Measurements from ENCODE around the gene NAB1. TPM values are rescaled to one million over a fixed set of nuclear protein-coding genes. Genes with fewer than 3 reads are reported as not detected.

The NAB1 gene
- total RNA-seq, 1 experiment from 2014 or later = 36.9 TPM

DNA sequence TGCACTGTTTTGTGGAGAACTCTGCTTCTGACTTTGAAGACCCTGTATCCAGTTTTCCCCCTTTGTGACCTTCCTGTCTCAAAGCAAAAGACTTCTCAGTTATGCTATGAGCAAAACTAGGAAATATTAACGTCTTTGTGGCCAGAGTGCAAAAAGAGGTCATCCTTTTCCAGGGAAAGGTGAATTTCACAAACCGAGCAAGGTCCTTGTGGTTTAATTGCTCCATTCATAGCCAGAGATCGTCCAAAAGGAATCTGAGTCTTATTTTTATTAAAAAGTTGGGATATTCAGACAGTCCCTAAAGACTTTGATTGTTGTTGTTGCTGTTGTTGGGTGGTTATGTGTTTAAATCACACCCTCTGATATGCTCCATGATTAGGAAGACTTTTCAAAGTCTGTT lies 77.4 kb downstream of the NAB1 start:
- H3K4me1 ChIP-seq (ENCODE audit: insufficient read depth, low read length) = no peaks in the 10 kb centered on the region
- H2AK5ac ChIP-seq (ENCODE audit: insufficient read length, low read length) = no peak overlapping the region
- no peak overlapping the region for H3K4ac ChIP-seq (ENCODE audit: low read depth, low read length)
- WGBS (ENCODE audit: extremely low coverage, insufficient read length, low lambda C conversion rate) = no CpG with 5 or more reads among the region's 3 CpGs
- H3K14ac ChIP-seq (ENCODE audit: insufficient read depth, low read length) = no peak overlapping the region
- Mint-ChIP-seq H3K4me3 (no peak overlapping the region), H3K9me3 (no peaks in the 10 kb centered on the region), H3K36me3 (ENCODE audit: insufficient read depth in 1 of 3, low read depth in 3 of 3) (no peaks in the 10 kb centered on the region; a peak in 1 of 7 replicates), H3K27ac (no peak overlapping the region), H3K27me3 (ENCODE audit: low read depth) (no peaks in the 10 kb centered on the region), H3K4me1 (no peaks in the 10 kb centered on the region)
- no peaks in the 10 kb centered on the region for H4K20me1 ChIP-seq (ENCODE audit: control insufficient read depth, insufficient read depth, insufficient read length)
- no peak overlapping the region for H4K5ac ChIP-seq (ENCODE audit: insufficient read length, low read depth, low read length)
- no peak overlapping the region for H3K4me2 ChIP-seq (ENCODE audit: insufficient read depth, insufficient read length, low read length)
- H2BK12ac ChIP-seq (ENCODE audit: insufficient read length, low read depth, low read length) = no peak overlapping the region
- TF ChIP-seq, protein P1, sequence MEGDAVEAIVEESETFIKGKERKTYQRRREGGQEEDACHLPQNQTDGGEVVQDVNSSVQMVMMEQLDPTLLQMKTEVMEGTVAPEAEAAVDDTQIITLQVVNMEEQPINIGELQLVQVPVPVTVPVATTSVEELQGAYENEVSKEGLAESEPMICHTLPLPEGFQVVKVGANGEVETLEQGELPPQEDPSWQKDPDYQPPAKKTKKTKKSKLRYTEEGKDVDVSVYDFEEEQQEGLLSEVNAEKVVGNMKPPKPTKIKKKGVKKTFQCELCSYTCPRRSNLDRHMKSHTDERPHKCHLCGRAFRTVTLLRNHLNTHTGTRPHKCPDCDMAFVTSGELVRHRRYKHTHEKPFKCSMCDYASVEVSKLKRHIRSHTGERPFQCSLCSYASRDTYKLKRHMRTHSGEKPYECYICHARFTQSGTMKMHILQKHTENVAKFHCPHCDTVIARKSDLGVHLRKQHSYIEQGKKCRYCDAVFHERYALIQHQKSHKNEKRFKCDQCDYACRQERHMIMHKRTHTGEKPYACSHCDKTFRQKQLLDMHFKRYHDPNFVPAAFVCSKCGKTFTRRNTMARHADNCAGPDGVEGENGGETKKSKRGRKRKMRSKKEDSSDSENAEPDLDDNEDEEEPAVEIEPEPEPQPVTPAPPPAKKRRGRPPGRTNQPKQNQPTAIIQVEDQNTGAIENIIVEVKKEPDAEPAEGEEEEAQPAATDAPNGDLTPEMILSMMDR (conservative IDR thresholded peaks at IDR 0.05) = no peak
- H3K18ac ChIP-seq (ENCODE audit: insufficient read length, low read depth, low read length) = no peak overlapping the region
- H2BK5ac ChIP-seq (ENCODE audit: insufficient read length, low read length) = no peak overlapping the region
- H3K9ac ChIP-seq (ENCODE audit: extremely low read depth, insufficient read length, low read length) = no peak overlapping the region
- no peak overlapping the region for H3K23ac ChIP-seq (ENCODE audit: insufficient read length, low read depth, low read length)
- no peaks in the 10 kb centered on the region for H3K79me1 ChIP-seq (ENCODE audit: insufficient read depth, low read depth, low read length, poor library complexity, severe bottlenecking)
- H3K27ac ChIP-seq (ENCODE audit: insufficient read length, low read depth, low read length) = no peak overlapping the region
- H2AFZ ChIP-seq (ENCODE audit: low read length) = no peak overlapping the region
- no peaks in the 10 kb centered on the region for H3K23me2 ChIP-seq (ENCODE audit: insufficient read length, low read depth, low read length, poor library complexity, severe bottlenecking)
- no peak for DNase-seq
- H3K27me3 ChIP-seq (ENCODE audit: insufficient read depth, low read length) = no peaks in the 10 kb centered on the region
- no peak overlapping the region for H3T11ph ChIP-seq (ENCODE audit: low read length)
- H4K8ac ChIP-seq (replicated peaks; ENCODE audit: insufficient read length, low read depth, low read length) = no peak overlapping the region
- H3K79me2 ChIP-seq (ENCODE audit: insufficient read depth, low read length) = no peaks in the 10 kb centered on the region
- H2BK20ac ChIP-seq (ENCODE audit: low read depth, low read length, poor library complexity, severe bottlenecking) = no peak overlapping the region
- H4K91ac ChIP-seq (ENCODE audit: insufficient read length, low read depth, low read length) = no peak overlapping the region
- H3K9me3 ChIP-seq (ENCODE audit: control insufficient read depth, low read depth, low read length) = no peaks in the 10 kb centered on the region
- no peak overlapping the region for H2BK120ac ChIP-seq (ENCODE audit: low read depth, low read length, poor library complexity, severe bottlenecking)
- no peak overlapping the region for H2BK15ac ChIP-seq (ENCODE audit: low read depth, low read length)
- H3K56ac ChIP-seq (ENCODE audit: insufficient read length, low read depth, low read length) = no peak overlapping the region
